Measurements from ENCODE around the gene STARD3.

GRCh38 chr17:39684369-39685192 lies 47.6 kb downstream of the STARD3 start:
- TF ChIP-seq CTCF (conservative IDR thresholded peaks at IDR 0.05) (no peak), ZFX (IDR thresholded peaks at IDR 0.05) (no peak)

Measured in C4-2B (cell line).